ENCODE results near the gene ABTB2.

ABTB2 gene

DNA sequence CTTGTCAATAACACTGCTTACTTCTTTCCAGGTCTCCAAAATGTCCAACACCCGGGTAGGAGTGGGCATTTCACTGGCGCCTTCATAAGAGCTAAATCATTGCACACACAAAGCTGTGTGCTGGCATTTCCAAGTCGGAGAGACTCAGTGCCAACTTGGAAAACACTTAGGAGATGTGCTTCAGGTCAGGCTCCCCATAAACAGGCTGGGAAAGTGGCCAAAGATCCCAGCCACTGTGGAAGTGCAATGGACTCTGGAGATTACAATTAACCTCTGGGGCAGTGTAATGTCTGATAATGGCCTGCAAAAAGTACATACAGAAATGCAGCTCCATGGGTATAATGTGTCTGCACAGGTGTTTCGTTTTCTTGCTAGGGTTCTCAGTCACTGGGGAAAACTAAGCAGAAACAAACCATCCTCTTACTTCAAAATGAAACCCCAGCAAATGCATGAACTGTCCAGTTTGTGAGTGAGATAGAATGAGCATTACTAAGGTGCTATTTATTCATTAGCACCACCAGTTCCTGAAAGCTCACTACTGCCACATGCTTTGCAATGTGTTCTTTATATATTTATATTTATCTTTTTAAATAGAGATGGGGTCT is 79.0 kb downstream of the ABTB2 start:
- no peak for DNase-seq

DNA sequence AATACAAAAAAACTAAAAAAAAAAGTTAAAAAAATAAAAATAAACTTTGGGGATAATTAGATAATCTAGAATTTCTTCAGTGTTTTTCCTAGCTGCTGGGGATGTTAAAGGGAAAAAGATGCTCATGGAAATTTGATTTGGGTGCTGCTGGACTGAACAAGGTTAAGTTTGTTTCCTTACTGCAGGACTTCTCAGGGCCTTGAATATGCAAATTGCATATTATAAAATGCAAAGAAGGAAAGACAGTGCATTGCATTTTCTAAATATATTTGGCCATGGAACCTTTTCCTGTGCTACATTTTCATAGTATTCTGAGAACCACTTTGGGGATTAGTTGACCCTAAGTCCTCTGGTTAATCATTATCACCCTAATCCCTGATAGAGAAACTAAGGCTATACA is 79.6 kb downstream of the ABTB2 start:
- no peak for DNase-seq

DNA sequence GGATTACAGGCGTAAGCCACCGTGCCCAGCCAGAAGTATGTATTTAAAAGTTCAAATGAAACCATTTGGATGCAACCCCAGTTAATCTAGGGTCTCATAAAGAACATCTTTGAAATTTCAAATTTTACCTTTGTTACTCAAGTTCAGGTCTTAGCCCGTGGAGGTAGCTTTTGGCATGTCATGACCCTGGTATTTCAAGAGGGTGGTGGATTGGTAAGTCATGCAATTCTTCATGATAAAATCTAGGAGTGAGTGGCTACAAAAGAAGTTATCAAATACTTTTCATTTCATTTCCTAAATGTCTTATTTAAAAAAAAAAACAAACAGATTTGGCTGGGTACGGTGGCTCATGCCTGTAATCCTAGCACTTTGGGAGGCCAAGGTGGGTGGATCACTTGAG is 80.6 kb downstream of the ABTB2 start:
- no peak for DNase-seq

GRCh38 chr11:34276352-34276864 is 81.4 kb downstream of the ABTB2 start:
- DNase-seq, result no peak

GRCh38 chr11:34275486-34275885 is 82.3 kb downstream of the ABTB2 start:
- no peak for DNase-seq

DNA sequence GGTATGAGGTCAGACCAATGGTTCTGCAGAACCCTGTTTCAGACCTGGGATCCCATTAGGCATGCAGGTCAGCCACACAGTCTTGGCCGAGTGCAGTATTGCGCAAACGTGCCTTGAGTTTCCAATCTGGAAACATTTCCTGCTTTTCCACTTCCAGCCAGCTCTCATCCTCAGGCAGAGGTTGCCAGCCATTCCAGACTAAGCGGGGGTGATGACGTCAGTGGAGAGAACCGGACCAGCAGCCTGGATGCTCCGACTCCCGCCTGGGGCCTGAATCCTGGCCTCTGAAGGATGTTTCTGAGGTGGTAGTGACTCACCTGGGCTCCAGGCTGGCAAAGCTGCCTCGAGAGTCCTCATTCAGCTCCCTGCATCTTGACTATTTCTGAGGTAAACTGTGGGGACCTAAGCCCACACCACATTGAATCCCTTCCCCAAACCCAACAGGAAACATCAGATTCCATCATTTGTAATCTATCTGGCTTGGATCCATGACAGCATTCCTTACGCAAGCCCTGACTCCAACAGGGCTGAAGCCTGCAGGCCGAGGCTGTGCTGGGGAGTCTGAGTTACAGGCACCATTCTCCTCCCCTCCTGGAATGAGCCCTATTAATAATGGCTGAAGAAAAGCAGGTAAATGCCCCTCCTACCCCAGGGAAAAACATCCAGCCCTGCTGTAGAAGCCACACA is 83.0 kb downstream of the ABTB2 start:
- DNase-seq, result no peak

DNA sequence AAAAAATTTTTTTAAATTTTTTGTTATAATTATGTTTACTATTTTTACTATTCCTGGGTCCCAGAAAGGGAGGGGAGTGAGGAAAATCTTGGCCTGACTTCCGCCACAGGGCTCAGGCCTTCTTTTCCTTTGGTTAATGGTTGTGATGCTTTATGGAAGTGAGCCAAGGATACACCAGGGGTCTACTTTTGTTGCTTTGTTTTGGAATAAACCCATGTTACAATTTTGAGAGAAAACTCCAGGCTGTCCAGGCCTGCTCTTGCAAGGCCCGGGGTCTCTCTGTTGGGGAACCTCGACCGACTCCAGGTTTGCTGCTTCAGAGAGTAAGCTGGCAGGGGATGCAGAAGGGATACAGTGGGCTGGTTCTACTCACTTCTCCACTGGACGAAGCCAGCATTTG is 84.7 kb downstream of the ABTB2 start:
- DNase-seq, result no peak

DNA sequence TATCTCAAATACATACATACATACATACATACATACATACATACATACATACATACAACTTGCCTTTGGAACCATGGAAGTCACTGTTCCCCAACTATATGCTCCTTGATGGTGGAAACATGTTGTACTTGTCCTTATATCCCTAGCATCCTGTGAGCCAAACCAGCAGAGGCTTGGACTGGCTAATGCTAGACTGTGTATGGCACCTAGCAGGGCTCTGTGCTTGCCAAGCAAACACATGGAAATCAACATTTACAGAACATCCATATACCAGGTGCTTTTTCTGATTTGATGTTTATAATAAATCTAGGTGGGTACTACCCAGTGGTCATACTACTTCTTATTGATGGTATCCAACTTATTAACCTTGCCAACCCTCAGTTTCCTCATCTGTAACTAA is 86.1 kb downstream of the ABTB2 start:
- DNase-seq, result no peak

DNA sequence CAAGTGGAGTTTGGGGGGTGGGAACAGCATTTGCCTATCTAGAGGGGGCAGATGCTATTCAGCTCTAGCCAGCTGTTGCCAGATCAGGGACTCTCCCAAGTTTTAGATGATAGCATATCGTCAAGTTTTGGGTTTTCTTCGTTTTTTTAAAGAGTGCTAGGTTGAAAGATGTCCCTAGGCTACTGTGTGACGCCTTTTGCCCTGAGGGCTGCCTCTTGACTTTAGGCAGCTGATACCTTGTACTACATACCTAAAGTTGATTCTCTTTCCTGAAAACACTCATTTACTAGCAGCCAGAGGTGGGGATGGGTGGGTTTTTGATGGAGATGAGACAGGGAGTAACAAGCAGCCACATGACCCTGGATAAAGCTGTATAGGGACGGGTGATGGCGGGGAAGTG is 87.1 kb downstream of the ABTB2 start:
- no peak for DNase-seq

DNA sequence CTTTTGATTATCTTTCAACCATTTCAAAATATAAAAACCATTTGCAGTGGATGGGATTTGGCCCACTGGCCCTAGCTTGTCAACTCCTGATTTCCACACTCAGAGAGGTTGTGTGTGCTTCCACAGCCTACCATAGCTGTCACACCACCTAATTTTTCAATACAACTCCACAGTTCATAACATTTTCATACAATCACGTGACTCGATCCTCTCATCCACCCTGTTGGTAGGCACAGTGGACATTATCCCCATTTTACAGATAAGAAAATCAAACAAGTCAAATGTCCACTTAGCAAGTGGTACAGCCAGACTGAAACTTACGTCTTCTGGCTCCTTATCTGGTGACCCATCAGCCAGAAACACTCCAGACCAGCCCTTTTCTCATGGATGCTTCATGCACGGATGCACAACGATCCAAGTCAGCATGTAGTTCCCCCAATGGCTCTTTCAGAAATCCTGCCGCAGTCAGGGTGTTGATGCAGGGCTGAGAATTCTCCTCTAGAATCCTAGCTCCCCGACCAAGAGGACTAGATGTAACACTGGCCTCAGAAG is 88.0 kb downstream of the ABTB2 start:
- DNase-seq, result no peak

- no peak for DNase-seq
Observed at GRCh38 chr11:34268906-34269430, 88.8 kb downstream of the ABTB2 start.

DNA sequence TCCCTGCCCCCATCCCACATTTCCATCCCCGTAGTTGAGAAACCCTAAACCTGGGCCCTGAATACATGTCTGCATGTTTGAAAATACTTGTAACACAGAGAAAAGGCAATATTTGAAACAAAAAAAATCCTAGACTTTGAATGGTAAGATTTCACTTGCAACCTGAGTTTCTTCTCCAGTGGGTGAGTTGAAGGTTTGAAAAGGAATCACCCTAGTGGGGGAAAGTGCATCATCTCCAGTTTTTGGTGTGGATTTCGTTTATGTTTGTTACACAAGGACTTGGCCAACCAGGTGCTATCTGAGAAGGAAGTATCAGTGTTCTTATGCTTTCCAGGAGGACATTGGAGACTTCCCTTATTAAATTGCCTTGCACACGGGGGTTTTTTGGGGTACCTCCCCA is 90.4 kb downstream of the ABTB2 start:
- no peak for DNase-seq

- no peak for DNase-seq
Observed at GRCh38 chr11:34267013-34267412, 90.8 kb downstream of the ABTB2 start.

GRCh38 chr11:34266090-34266912 is 91.5 kb downstream of the ABTB2 start:
- no peak for DNase-seq

DNA sequence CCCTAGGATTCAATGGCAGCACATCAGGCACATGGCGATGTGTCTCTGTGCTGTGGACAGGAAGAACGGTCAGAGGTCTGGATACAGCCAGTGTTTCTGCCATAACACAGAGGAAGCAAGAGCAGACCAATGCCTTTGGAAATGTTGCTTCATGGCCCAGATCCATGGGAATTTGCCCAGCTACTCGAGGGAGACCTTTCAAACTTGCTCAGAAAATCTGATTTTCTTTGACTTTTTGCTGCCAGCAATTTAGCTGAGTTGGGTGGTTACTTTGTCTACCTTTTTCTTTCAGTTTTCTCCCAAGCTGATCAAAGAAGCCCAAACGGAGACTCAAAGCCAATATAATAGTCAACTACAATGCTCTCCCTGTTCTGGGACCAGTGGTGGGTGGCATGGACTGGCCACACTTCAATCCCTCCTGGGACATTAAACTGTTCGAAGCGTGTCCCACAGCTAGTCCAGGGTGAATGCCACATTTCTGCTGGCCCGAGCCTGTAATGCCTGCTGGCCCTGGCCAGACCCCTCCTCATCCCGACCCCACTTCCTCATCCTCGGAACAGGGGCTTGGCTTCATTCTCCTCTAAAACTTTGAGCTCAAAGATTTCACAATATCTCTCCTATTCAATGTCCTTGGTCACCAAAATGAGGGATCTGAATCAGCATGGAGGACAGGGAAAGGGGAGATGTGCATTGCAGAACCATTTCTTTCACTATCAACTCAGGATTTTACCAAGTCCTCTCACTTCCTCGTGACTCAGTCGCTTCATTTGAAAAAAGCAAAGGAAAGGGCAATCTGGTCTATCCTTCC is 93.3 kb downstream of the ABTB2 start:
- DNase-seq, result no peak

- no peak for DNase-seq
Observed at GRCh38 chr11:34263441-34264091, 94.2 kb downstream of the ABTB2 start.

DNA sequence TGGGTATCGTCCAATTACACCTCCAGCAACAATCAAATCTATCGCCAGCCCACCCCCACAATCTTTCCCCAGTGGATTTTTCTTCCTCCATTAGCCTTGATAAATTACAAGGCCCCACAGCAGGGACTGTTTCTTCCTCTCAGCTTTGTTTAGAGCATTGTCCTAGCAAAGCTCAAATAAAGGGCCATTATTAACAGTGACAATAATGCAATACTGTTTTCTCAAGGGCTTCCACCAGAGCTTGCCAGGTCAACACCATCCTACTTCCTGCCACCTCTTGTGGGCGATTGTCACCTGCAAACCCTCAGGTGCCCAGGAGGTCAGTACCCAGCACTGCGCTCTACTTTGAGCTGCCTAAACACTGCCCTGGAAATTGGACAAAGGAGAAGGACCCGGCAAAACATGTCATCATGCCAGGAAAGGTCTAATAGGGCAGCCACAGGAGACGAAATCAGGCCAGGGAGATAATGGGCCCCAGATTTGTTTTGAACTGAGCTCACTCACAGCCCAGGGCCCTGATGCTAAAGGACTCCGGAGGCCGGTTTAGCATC is 95.2 kb downstream of the ABTB2 start:
- no peak for DNase-seq

GRCh38 chr11:34261820-34262219 is 96.0 kb downstream of the ABTB2 start:
- DNase-seq, result no peak

DNA sequence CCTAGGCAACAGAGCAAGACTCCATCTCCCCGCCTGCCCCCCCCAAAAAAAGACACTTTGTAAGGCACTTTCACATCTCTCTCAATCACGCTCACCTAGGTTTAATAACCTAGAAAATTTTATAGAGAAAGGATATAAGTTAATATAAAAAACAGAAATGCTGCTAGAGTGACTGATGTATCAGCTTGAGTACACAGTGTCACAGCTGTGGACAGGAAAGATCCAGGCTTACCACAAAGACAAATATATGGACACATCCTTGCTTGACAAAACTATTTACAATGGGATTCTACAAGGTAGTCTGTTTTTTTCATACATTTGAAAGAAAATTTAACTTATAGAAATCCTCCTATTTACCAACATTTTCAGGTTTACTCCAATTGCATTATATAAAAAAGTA is 96.7 kb downstream of the ABTB2 start:
- no peak for DNase-seq

DNA sequence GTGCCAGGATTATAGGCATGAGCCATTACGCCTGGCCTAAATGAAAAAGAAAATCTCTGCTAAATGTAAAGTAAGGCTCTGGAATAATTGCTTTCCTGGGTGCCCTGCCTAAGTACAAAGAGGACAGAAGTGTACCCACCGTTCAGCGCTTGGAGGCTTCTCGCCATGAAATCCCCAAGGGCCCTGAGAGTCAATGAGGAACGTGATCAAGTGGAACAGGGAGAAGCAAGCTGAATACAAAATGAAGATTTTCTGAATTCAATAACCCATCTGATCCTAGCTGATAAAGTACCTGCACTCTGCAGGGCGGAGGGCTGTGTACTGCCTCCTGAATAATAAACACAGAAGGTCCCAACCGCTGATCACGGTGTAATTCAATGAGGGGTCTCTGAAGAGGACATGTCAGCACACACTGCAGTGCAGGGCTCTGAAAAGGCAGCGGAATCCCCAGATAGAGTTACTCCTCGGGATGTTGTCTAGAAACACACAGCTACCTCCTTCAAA is 97.7 kb downstream of the ABTB2 start:
- DNase-seq, result no peak

DNA sequence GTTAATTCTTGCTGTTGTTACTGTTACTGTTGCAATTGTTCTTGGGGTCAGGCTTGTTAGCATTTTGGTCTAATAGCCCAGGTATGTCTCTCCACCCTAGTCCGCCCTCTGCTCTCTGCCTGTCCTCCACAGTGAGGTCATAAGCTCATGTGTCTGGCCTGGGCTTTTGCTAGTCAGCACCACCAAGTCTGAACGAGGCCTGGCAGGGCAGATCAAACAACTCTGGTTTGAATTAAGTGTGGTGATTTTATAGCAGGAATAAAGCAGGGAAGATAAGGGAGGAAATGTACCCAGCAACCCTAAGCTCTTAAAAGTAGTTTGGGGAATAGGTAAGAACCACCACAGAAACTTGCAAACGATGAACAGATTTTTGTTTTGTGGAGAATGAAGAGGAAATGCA is 98.7 kb downstream of the ABTB2 start:
- DNase-seq, result no peak

All from stimulated activated CD4-positive, alpha-beta T cell treated with anti-CD3 and anti-CD28 coated beads, Interleukin-12 subunit alpha, Interleukin-12 subunit beta, amount 100 ng/mL, for 4 hours (primary cell).